NCI-H1092 (cell line): Measurements from ENCODE around the gene DOCK9.

ENCODE experiments used
- DNase-seq: peaks from one replicate; lab custom pipeline; 2025; lab: John Stamatoyannopoulos, UW

DOCK9 gene

GRCh38 chr13:98886587-98887230 lies 91.2 kb downstream of the DOCK9 start:
- DNase-seq, result no peak

GRCh38 chr13:98885600-98885999 lies 92.3 kb downstream of the DOCK9 start:
- DNase-seq, result no peak

GRCh38 chr13:98883998-98884397 lies 93.9 kb downstream of the DOCK9 start:
- DNase-seq, result no peak

GRCh38 chr13:98881390-98881789 lies 96.5 kb downstream of the DOCK9 start:
- no peak for DNase-seq

- no peak for DNase-seq
These were observed 97.2 kb downstream of the DOCK9 start for GRCh38 chr13:98880677-98881076.

- peak; percentile 28 for DNase-seq
These were observed 97.9 kb downstream of the DOCK9 start for GRCh38 chr13:98879957-98880356.

- DNase-seq, result no peak
These were observed 98.7 kb downstream of the DOCK9 start for GRCh38 chr13:98879127-98879520.

GRCh38 chr13:98878486-98879126 lies 99.3 kb downstream of the DOCK9 start:
- no peak for DNase-seq

- DNase-seq, result no peak
These were observed 99.9 kb downstream of the DOCK9 start for GRCh38 chr13:98877936-98878335.

- no peak for DNase-seq
These were observed 100.4 kb downstream of the DOCK9 start for GRCh38 chr13:98877466-98877865.

- DNase-seq, result no peak
These were observed 102.6 kb downstream of the DOCK9 start for GRCh38 chr13:98875146-98875729.

GRCh38 chr13:98874029-98874397 lies 103.9 kb downstream of the DOCK9 start:
- DNase-seq, result no peak

GRCh38 chr13:98873377-98874028 lies 104.4 kb downstream of the DOCK9 start:
- no peak for DNase-seq

GRCh38 chr13:98871727-98872126 lies 106.1 kb downstream of the DOCK9 start:
- no peak for DNase-seq

- no peak for DNase-seq
These were observed 108.3 kb downstream of the DOCK9 start for GRCh38 chr13:98869408-98870090.

GRCh38 chr13:98868932-98869331 lies 108.9 kb downstream of the DOCK9 start:
- DNase-seq, result no peak

GRCh38 chr13:98866882-98867281 lies 111.0 kb downstream of the DOCK9 start:
- no peak for DNase-seq

- DNase-seq, result no peak
These were observed 117.4 kb downstream of the DOCK9 start for GRCh38 chr13:98860491-98860890.

GRCh38 chr13:98858191-98858590 lies 119.7 kb downstream of the DOCK9 start:
- no peak for DNase-seq

GRCh38 chr13:98856983-98857382 lies 120.9 kb downstream of the DOCK9 start:
- DNase-seq, result no peak

GRCh38 chr13:98854448-98854847 lies 123.4 kb downstream of the DOCK9 start:
- no peak for DNase-seq

- no peak for DNase-seq
These were observed 124.1 kb downstream of the DOCK9 start for GRCh38 chr13:98853771-98854221.
